Suprapubic skin (tissue), 4 donors: ENCODE results near the gene SDR39U1.

Experiments used
- CTCF ChIP-seq, 2 donors: fragments of 200-600 bp in 1 of 2; fragments of 450-650 bp in 1 of 2; sonication (generic) in 1 of 2; IDR thresholded peaks; one replicate each; pipeline ENCODE4 v1.5.1; 2016 to 2019; ENCODE audit warnings: antibody characterized with exemption in 2 of 2, mild to moderate bottlenecking in 1 of 2, moderate library complexity in 1 of 2
- POLR2A ChIP-seq, 2 donors: fragments of 450-650 bp; IDR thresholded peaks; one replicate each; pipeline ENCODE4 v1.6.1; 2017; ENCODE audit warnings: antibody characterized with exemption in 2 of 2, mild to moderate bottlenecking in 2 of 2, moderate library complexity in 2 of 2
- POLR2AphosphoS5 ChIP-seq, 3 donors: sonication (generic); formaldehyde crosslinking; IDR thresholded peaks; one replicate each; pipeline ENCODE4 v1.6.1; 2017; ENCODE audit warnings: antibody characterized with exemption in 3 of 3

GRCh38 chr14:24409192-24409591 is 33.4 kb downstream of the SDR39U1 start:
- TF ChIP-seq POLR2A (IDR thresholded peaks at IDR 0.05) (no peak), CTCF (IDR thresholded peaks at IDR 0.05) (no peak), POLR2AphosphoS5 (IDR thresholded peaks at IDR 0.05) (no peak)
